Calu3 (cell line): ENCODE data around the gene TNS2. TPM values are rescaled to one million over a fixed set of nuclear protein-coding genes. Genes with fewer than 3 reads are reported as not detected.
A peak's percentile ranks its signal among the peaks of the same experiment; 100 is the strongest.

Source experiments
- BruUV-seq: library from RNA; stranded (reverse); fragments of 400-500 nt; replicated peaks from 2 replicates; lab custom pipeline; 2021; lab: Mats Ljungman, UMichigan
- CTCF ChIA-PET: fragments of 300-600 bp; sonication (Branson Sonifier 250); formaldehyde crosslinking; loops from one replicate; lab custom pipeline; 2022; ENCODE audit warnings: antibody characterized with exemption; lab: Charles Lee
- DNase-seq: peaks from one replicate; pipeline ENCODE4 v3.0.0; 2022
- H3K27ac Mint-ChIP-seq: one replicate; pipeline ENCODE4 v1.8.0; 2022; ENCODE audit warnings: mixed read lengths; ENCODE audit not compliant: unreplicated experiment
- H3K27me3 Mint-ChIP-seq: one replicate; pipeline ENCODE4 v1.8.0; 2022; ENCODE audit warnings: mixed read lengths; ENCODE audit not compliant: unreplicated experiment
- H3K36me3 Mint-ChIP-seq: one replicate; pipeline ENCODE4 v1.8.0; 2022; ENCODE audit warnings: mild to moderate bottlenecking, moderate library complexity, mixed read lengths; ENCODE audit not compliant: insufficient read depth, unreplicated experiment
- H3K4me1 Mint-ChIP-seq: one replicate; pipeline ENCODE4 v1.8.0; 2022; ENCODE audit warnings: mild to moderate bottlenecking, low read depth, mixed read lengths; ENCODE audit not compliant: unreplicated experiment
- H3K4me3 Mint-ChIP-seq: one replicate; pipeline ENCODE4 v1.8.0; 2022; ENCODE audit warnings: mild to moderate bottlenecking, low read depth, moderate library complexity, mixed read lengths; ENCODE audit not compliant: unreplicated experiment
- H3K9me3 Mint-ChIP-seq: one replicate; pipeline ENCODE4 v1.8.0; 2022; ENCODE audit warnings: low read depth, mixed read lengths; ENCODE audit not compliant: unreplicated experiment
- intact Hi-C: fragments of 100-400 bp; cut with micrococcal nuclease; formaldehyde crosslinking; loops from one replicate; pipeline ENCODE4 v1.10.0; 2022; ENCODE audit not compliant: unreplicated experiment
- total RNA-seq: library from RNA; stranded (reverse); gene quantifications from 2 replicates; pipeline ENCODE4 v1.2.3, GENCODE V29; 2022
- TF ChIP-seq, protein P1 (sequence below): fragments of 200-600 bp; IDR thresholded peaks from one replicate; pipeline ENCODE4 v1.8.0; 2022; ENCODE audit warnings: antibody characterized with exemption; ENCODE audit not compliant: unreplicated experiment

Gene TNS2
- total RNA-seq, 1 experiment from 2014 or later: 1.3 TPM

DNA sequence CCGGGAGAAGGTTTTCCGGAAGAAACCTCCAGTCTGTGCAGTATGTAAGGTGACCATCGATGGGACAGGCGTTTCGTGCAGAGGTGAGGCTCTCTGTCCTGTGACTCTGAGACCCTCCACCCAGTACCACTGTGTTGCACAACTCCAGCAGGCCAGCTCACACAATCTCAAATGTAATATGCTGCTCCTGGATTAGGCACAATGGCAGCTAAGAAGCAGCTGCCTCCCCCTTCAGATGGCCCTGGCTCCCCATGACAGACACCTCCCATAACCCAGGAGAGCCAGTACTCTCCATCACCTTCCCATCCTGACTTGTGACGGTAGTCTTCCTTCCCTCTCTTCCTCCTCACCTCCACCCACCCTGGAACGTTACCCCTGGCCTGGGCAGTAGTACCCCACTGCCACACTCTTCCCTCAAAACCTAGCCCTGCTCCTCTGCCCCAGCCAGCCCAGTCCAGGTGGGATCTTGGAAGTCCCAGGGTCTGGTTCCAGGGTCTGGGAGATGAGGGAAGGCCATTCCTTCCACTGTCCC, 2.1 kb downstream of the TNS2 start:
- intact Hi-C loops: no loop called here
- H3K36me3 Mint-ChIP-seq: peaks cover 33% of the 10 kb centered on the region
- no peaks in the 10 kb centered on the region for H3K9me3 Mint-ChIP-seq
- BruUV-seq: no TSS peak
- no peak overlapping the region for H3K27ac Mint-ChIP-seq
- peaks cover 15% of the 10 kb centered on the region for H3K4me1 Mint-ChIP-seq
- DNase-seq: no peak
- TF ChIP-seq, protein P1, sequence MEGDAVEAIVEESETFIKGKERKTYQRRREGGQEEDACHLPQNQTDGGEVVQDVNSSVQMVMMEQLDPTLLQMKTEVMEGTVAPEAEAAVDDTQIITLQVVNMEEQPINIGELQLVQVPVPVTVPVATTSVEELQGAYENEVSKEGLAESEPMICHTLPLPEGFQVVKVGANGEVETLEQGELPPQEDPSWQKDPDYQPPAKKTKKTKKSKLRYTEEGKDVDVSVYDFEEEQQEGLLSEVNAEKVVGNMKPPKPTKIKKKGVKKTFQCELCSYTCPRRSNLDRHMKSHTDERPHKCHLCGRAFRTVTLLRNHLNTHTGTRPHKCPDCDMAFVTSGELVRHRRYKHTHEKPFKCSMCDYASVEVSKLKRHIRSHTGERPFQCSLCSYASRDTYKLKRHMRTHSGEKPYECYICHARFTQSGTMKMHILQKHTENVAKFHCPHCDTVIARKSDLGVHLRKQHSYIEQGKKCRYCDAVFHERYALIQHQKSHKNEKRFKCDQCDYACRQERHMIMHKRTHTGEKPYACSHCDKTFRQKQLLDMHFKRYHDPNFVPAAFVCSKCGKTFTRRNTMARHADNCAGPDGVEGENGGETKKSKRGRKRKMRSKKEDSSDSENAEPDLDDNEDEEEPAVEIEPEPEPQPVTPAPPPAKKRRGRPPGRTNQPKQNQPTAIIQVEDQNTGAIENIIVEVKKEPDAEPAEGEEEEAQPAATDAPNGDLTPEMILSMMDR: no peak
- CTCF ChIA-PET: no interaction called here
- peaks cover 4% of the 10 kb centered on the region for H3K27me3 Mint-ChIP-seq
- peak overlapping the region; percentile 19 for H3K4me3 Mint-ChIP-seq

DNA sequence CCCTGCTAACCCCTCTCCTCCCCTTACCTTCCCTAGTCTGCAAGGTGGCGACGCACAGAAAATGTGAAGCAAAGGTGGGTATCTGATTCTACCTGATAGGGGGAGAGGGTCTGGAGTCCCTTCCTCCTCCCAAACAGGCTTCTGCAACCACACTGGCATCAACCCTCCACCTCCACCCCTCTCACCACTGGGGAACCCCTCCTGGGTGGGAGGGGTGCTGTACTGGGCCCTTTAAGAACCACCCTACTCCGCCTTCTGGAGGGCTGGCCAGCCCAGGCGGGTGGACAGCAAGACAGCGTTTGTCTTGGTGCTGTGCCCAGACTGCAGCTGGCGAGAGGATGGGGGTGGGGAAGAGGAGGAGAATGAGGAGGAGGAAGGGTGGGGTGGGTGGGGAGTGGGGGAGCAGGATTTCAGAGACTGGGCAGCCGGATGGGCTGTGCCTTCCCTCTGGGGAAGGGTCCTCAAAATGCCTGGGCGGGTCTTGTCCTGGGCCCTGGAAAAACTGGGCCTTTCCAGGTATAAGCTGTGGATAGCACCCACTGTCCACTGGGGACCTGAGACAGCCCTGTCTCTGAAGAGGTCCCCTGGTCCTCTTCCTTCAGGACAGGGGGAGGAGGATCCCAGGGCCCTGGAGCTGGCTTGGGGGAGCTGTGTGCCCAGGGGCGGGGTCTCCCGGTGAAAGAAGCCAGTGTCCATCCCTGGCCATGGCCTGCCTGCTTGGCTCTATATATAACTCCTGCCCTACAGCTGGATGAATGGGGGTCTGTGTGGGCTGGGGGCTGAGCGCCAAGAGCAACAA, 2.8 kb downstream of the TNS2 start:
- CTCF ChIA-PET: interaction anchor here (0.5 to 0.8 kb wide), 3 partner anchors 17 to 731 kb away, joined by 4 to 10 read pairs (median 5); partner anchors contain the start of gene EIF4B
- intact Hi-C loops: no loop called here

DNA sequence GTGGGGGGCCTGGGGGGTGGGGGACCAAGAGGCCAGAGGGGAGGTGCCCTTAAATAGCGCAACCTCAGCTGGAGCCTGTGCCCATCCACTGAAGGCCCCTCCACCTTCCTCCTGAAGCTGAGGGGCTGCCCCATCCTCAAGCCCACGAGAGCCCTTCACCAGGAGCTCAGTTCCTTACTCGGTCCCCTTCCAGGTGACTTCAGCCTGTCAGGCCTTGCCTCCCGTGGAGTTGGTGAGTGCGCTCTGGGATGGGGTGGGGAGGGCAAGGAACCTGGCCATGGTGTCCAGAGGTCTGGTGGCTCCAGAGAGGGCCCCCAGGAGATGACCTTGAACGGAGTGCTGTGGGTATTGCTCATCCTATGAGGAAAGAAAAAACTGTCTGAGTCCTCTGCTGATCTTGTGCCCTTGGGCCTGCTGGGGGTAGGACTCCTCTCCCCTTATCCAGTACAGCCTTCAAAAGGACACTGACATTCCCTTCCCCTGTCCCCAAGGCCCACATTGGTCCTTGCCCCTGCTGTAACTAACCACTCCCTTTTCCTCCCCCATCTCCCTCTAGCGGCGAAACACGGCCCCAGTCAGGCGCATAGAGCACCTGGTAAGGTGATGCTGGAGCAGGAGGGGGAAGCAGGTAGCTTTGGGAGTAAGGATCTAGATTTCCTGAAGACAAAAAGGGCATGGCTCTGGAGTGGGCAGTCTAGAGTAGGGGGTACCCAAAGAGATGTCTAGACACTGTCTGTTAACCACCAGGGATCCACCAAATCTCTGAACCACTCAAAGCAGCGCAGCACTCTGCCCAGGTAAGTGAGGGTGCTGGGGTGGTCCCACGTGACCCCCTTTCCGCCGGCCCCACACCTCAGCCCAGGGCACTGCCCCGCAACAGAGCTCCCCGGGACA, 3.6 kb downstream of the TNS2 start:
- peak overlapping the region; percentile 86 for H3K27ac Mint-ChIP-seq
- TSS peak; percentile 12 for BruUV-seq
- H3K4me1 Mint-ChIP-seq: peaks cover 11% of the 10 kb centered on the region
- peaks cover 19% of the 10 kb centered on the region for H3K27me3 Mint-ChIP-seq
- CTCF ChIA-PET: interaction anchor here (0.6 to 1.5 kb wide), 13 partner anchors 9 to 730 kb away, joined by 3 to 7 read pairs (median 4); partner anchors contain the start of genes EIF4B and SPRYD3
- peak overlapping the region; percentile 96 for H3K4me3 Mint-ChIP-seq
- peak; percentile 86 for DNase-seq
- TF ChIP-seq, protein P1: peak; percentile 64
- no peaks in the 10 kb centered on the region for H3K9me3 Mint-ChIP-seq
- peaks cover 31% of the 10 kb centered on the region for H3K36me3 Mint-ChIP-seq
- intact Hi-C loops: no loop called here

More for the DNA sequence above, 2.8 kb downstream of the TNS2 start:
- Mint-ChIP-seq H3K9me3 (no peaks in the 10 kb centered on the region), H3K36me3 (peaks cover 31% of the 10 kb centered on the region), H3K27me3 (peaks cover 11% of the 10 kb centered on the region), H3K4me3 (peak overlapping the region; percentile 96), H3K27ac (no peak overlapping the region), H3K4me1 (peaks cover 15% of the 10 kb centered on the region)
- BruUV-seq: no TSS peak
- TF ChIP-seq, protein P1: no peak
- peak; percentile 36 for DNase-seq
